GM12878 (cell line): ENCODE measurements around the gene MAD1L1. TPM values are rescaled to one million over a fixed set of nuclear protein-coding genes. Genes with fewer than 3 reads are reported as not detected.

Source experiments
- ATAC-seq: fragments of 200-7000 bp; cut with Tn5 transposase; 3 replicates; pipeline ENCODE4 v1.9.1; 2020; ENCODE audit warnings: mild to moderate bottlenecking, moderate library complexity
- BruUV-seq: library from RNA; stranded (reverse); fragments of 400-500 nt; replicated peaks from 2 replicates; lab custom pipeline; 2021; lab: Mats Ljungman, UMichigan
- CTCF ChIA-PET: fragments of 300-600 bp; sonication (Branson Sonifier 250); formaldehyde crosslinking; extraction: SDS; loops from one replicate; lab custom pipeline; 2021; ENCODE audit warnings: inconsistent platforms; lab: Yijun Ruan, JAX
- POLR2A ChIA-PET: fragments of 350-600 bp; formaldehyde crosslinking; extraction: SDS; loops from one replicate; lab custom pipeline; 2021; ENCODE audit warnings: inconsistent platforms; lab: Charles Lee
- RAD21 ChIA-PET: fragments of 300-600 bp; sonication (Branson Sonifier 250); formaldehyde crosslinking; loops from one replicate; lab custom pipeline; 2023; ENCODE audit warnings: antibody characterized with exemption; ENCODE audit not compliant: unreplicated experiment; lab: Charles Lee
- SMC1A ChIA-PET: fragments of 300-600 bp; sonication (Branson Sonifier 250); formaldehyde crosslinking; loops from one replicate; lab custom pipeline; 2023; ENCODE audit not compliant: unreplicated experiment, uncharacterized antibody; lab: Charles Lee
- DNase-seq: peaks from one replicate; pipeline ENCODE4 v3.0.0-alpha.2; 2011; ENCODE audit warnings: low read depth, low spot score
- FAIRE-seq: peaks from 3 replicates; lab custom pipeline; 2011; peaks lifted over from hg19 to GRCh38; lab: Jason Lieb, UNC
- H2AFZ ChIP-seq: 2 replicates; pipeline ENCODE4 v1.6.0; 2011; ENCODE audit warnings: low read depth, low read length, control low read depth; ENCODE audit not compliant: control insufficient read depth
- H3K27ac ChIP-seq: 2 replicates; pipeline ENCODE4 v1.5.1; 2011; ENCODE audit warnings: control low read depth; ENCODE audit not compliant: control insufficient read depth, insufficient read depth
- H3K27me3 ChIP-seq, 2 experiments: replicated peaks in 1 of 2; 2 replicates each; pipeline versions ENCODE4 v1.6.0 to v1.6.1; 2011; ENCODE audit warnings: low read length in 1 of 2; ENCODE audit not compliant: control insufficient read depth in 2 of 2, insufficient read depth in 2 of 2
- H3K36me3 ChIP-seq, 2 experiments: 2 replicates each; pipeline ENCODE4 v1.5.1; 2011; ENCODE audit warnings: low read length in 1 of 2; ENCODE audit not compliant: control insufficient read depth in 2 of 2, insufficient read depth in 2 of 2
- H3K4me1 ChIP-seq: 2 replicates; pipeline ENCODE4 v1.6.1; 2011; ENCODE audit warnings: mild to moderate bottlenecking, low read length, moderate library complexity, mixed read lengths; ENCODE audit not compliant: control insufficient read depth, insufficient read depth
- H3K4me2 ChIP-seq: 2 replicates; pipeline ENCODE4 v1.6.0; 2011; ENCODE audit warnings: control low read depth; ENCODE audit not compliant: control insufficient read depth, insufficient read depth
- H3K4me3 ChIP-seq: fragments of 200-600 bp; sonication (generic); 2 replicates; pipeline ENCODE4 v1.5.1; 2016
- H3K79me2 ChIP-seq: 2 replicates; pipeline ENCODE4 v1.6.0; 2011; ENCODE audit warnings: low read length; ENCODE audit not compliant: control insufficient read depth, insufficient read depth
- H3K9ac ChIP-seq: 2 replicates; pipeline ENCODE4 v1.8.0; 2011; ENCODE audit warnings: low read length, control low read depth, mixed read lengths; ENCODE audit not compliant: control insufficient read depth, insufficient read depth
- H3K9me3 ChIP-seq: replicated peaks from 3 replicates; pipeline ENCODE4 v1.5.1; 2011; ENCODE audit warnings: mild to moderate bottlenecking, low read length; ENCODE audit not compliant: control insufficient read depth, insufficient read depth
- H4K20me1 ChIP-seq: 2 replicates; pipeline ENCODE4 v1.6.0; 2011; ENCODE audit not compliant: control insufficient read depth, insufficient read depth
- CHD1 ChIP-seq: IDR thresholded peaks from 2 replicates; pipeline ENCODE4 v1.6.1; 2012; ENCODE audit warnings: low read depth, low read length, improper control_type of control experiment
- CREB1 ChIP-seq: IDR thresholded peaks from 2 replicates; pipeline ENCODE4 v1.6.1; 2012; ENCODE audit warnings: low read depth, mild to moderate bottlenecking, inconsistent platforms
- HCFC1 ChIP-seq: fragments of 150-350 bp; IDR thresholded peaks from 2 replicates; pipeline ENCODE4 v1.6.1; 2014; ENCODE audit warnings: low read length
- LARP7 ChIP-seq: fragments of 450-650 bp; IDR thresholded peaks from 2 replicates; pipeline ENCODE4 v1.6.1; 2017; ENCODE audit warnings: mild to moderate bottlenecking
- MEF2A ChIP-seq: IDR thresholded peaks from 2 replicates; pipeline ENCODE4 v1.6.1; 2011; ENCODE audit warnings: low read depth, mild to moderate bottlenecking, low read length, moderate library complexity; ENCODE audit not compliant: insufficient read depth
- NFXL1 ChIP-seq: fragments of 450-650 bp; IDR thresholded peaks from 2 replicates; pipeline ENCODE4 v1.6.1; 2017; ENCODE audit warnings: antibody characterized with exemption, mild to moderate bottlenecking, borderline replicate concordance
- SUZ12 ChIP-seq: fragments of 200-600 bp; sonication (generic); IDR thresholded peaks from one replicate; pipeline ENCODE4 v1.6.1; 2018; ENCODE audit warnings: antibody characterized with exemption, mild to moderate bottlenecking; ENCODE audit not compliant: unreplicated experiment
- TAF1 ChIP-seq: IDR thresholded peaks from 2 replicates; pipeline ENCODE4 v1.6.1; 2011; ENCODE audit warnings: mild to moderate bottlenecking, low read depth, low read length, borderline replicate concordance
- TCF7 ChIP-seq: IDR thresholded peaks from 2 replicates; pipeline ENCODE4 v1.6.1; 2014; ENCODE audit warnings: antibody characterized with exemption, borderline replicate concordance
- ZNF622 ChIP-seq: fragments of 450-650 bp; IDR thresholded peaks from 2 replicates; pipeline ENCODE4 v1.6.1; 2017; ENCODE audit warnings: mild to moderate bottlenecking, inconsistent platforms
- WGBS: methylation state at CpG from one replicate; pipeline ENCODE4 v1.1.6; 2016; ENCODE audit warnings: low lambda C conversion rate; ENCODE audit not compliant: insufficient replicate concordance, insufficient coverage; ENCODE audit errors: missing lambda C conversion rate; 5-methylcytosine and 5-hydroxymethylcytosine counted together
- in situ Hi-C: fragments of 300-500 bp; cut with MboI; formaldehyde crosslinking; loops from 9 replicates; pipeline ENCODE4 v1.14.3; 2018; ENCODE audit warnings: mixed read lengths
- intact Hi-C: fragments of 100-400 bp; cut with micrococcal nuclease; formaldehyde crosslinking; loops from one replicate; pipeline ENCODE4 v1.14.2; 2022; ENCODE audit not compliant: unreplicated experiment
- polyA plus RNA-seq, 11 experiments: library from polyadenylated mRNA; depleted of rRNA in 4 of 11; unstranded in 6 of 11; stranded (reverse) in 5 of 11; fragments of >200 nt; fragmentation: Nextera tagmentation in 4 of 11; fragmentation: Illumina TruSeq in 1 of 11; extraction: Ambion mirVana in 4 of 11; extraction: Trizol in 1 of 11; gene quantifications; 1 replicate in 1 of 11; 2 replicates in 10 of 11; pipeline versions ENCODE4 v1.2.1 to v1.2.3, GENCODE V29; 2011 to 2016; ENCODE audit warnings: inconsistent platforms in 2 of 11, missing spikeins in 2 of 11, low read depth in 1 of 11
- total RNA-seq, 4 experiments: library from RNA; depleted of rRNA in 3 of 4; stranded (reverse); fragments of >200 nt in 3 of 4; fragmentation: Illumina TruSeq in 1 of 4; extraction: Trizol in 1 of 4; gene quantifications; 2 replicates each; pipeline versions ENCODE4 v1.2.1 to v1.2.3, GENCODE V29; 2013 to 2021
- TF ChIP-seq, protein P1 (sequence below): IDR thresholded peaks from 2 replicates; pipeline ENCODE4 v1.6.1; 2011; ENCODE audit warnings: borderline replicate concordance, low read depth, mild to moderate bottlenecking, moderate library complexity, mixed read lengths, low read length; ENCODE audit not compliant: insufficient read depth; ENCODE audit errors: extremely low read length

MAD1L1 gene
- total and polyA plus RNA-seq, 10 of the 15 experiments (the other 5 are each of a cell fraction or from before 2014, with no cell fraction given): 2.2 to 76.8 (median 38.3) TPM

DNA sequence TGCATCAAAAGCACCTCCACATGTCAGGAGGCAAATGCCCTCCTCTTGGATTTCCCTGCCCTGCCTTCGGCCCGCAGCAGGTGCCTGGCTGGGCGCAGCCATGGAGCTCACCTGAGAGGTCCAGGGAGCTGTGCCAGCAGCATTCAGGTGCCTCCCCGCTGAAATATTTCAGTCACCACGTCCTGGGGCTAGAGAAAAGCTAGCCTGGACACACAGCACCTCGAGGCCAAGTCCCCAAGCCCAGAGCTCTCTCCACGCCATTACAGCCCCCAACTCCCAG is 102.7 kb downstream of the MAD1L1 start:
- 64% methylated on average over 7 of the region's 7 CpGs for WGBS
- Histone ChIP-seq H3K4me3 (no peak overlapping the region), H3K27ac (no peak overlapping the region), H3K79me2 (no peaks in the 10 kb centered on the region), H4K20me1 (no peaks in the 10 kb centered on the region), H3K9me3 (no peaks in the 10 kb centered on the region), H3K4me1 (no peaks in the 10 kb centered on the region), H3K4me2 (no peak overlapping the region), H3K9ac (no peak overlapping the region), H3K27me3 (no peaks in the 10 kb centered on the region), H2AFZ (no peak overlapping the region), H3K36me3 (peaks cover 4 to 5% of the 10 kb centered on the region in 2 experiments; a peak in 3 of 4 replicates)
- no TSS peak for BruUV-seq
- in situ Hi-C loops: no loop called here
- POLR2A ChIA-PET: no interaction called here
- CTCF ChIA-PET: interaction anchor here (1.0 to 1.1 kb wide), 2 partner anchors 65 to 79 kb away, joined by 3 to 4 read pairs; no protein-coding TSS in a partner anchor
- TF ChIP-seq MEF2A (no peak), CREB1 (no peak), TCF7 (no peak), HCFC1 (no peak), TAF1 (no peak), SUZ12 (no peak), CHD1 (no peak), ZNF622 (no peak), LARP7 (no peak), NFXL1 (no peak)
- TF ChIP-seq, protein P1, sequence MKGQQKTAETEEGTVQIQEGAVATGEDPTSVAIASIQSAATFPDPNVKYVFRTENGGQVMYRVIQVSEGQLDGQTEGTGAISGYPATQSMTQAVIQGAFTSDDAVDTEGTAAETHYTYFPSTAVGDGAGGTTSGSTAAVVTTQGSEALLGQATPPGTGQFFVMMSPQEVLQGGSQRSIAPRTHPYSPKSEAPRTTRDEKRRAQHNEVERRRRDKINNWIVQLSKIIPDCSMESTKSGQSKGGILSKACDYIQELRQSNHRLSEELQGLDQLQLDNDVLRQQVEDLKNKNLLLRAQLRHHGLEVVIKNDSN: no peak
- RAD21 ChIA-PET: no interaction called here
- SMC1A ChIA-PET: no interaction called here
- intact Hi-C loops: no loop called here
- DNase-seq: no peak
- no peak for ATAC-seq
- FAIRE-seq: no peak
